GM19193 (cell line): ENCODE measurements around the gene OIT3.

Experiments used
- POLR2A ChIP-seq: IDR thresholded peaks from 4 replicates; pipeline ENCODE4 v1.6.1; 2011; ENCODE audit not compliant: insufficient read depth, insufficient read length; ENCODE audit errors: extremely low read depth

The OIT3 gene

DNA sequence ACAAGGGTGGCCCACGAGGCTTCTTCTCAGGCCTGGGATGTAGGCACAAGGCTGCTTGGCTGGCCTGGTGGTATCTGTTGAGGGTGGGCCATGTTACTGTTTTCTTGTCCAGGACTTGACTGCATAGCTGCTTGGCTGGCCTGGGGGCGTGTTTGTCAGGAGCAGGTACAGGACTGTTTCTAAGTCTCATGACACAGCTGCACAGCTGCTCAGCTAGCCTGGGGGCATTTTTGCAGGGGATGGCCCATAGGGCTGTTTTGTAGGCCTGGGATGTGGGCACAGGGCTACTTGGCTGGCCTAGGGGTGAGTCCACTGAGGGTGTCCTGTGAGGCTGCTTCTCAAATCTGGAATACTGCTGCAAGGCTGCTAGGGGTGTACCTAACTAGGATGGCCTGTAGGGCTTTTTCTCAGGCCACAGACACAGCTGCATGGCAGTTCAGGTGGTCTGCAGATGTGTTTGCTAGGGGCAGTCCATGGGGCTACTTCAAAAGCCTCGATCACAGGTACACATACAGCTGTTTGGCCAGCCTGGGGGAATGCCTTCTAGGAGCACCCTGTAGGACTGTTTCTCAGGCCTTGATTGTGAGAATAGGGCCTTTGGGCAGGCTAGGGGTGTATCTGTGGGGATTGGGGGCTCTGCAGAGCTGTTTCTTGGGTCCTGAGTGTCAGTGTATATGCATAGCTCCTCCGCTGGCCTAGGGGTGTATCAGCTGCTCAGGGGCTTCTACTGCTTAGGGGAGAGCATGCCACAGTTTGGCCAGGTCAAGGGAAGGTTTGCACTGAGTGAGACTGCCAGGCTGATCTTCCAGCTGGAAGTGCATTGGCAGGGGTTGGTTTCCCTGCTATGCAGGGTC is 87.7 kb downstream of the OIT3 start:
- TF ChIP-seq POLR2A: no peak

DNA sequence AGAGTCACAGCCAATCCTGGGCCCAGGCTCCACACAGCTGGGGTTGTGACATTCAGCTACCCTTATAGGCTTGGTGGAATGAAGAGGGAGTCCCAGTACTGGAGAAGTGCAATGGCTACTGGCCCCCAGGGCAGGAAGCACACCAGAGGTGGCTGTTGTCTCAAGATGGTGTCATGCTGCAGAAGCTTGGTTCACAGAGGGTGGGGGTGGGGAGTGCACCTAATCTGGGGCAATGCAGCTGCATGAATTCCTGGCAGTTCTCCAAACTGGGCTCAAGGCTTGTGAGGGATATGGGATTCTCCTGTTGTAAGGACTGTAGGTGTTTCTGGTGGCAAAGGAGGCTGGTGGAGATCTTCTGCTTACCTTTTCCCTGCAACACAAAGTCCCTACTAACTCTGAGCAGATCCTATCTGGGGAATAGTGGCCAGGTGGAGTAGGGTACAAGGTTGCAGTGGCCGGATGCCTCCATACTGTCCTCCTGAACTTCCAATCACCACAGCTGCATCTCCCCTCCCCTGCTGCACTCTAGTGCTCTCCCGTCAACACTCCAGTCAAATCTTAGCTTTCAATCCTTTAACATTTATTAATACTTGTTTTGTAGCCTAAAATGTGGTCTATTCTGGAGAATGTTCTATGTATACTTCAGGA is 88.5 kb downstream of the OIT3 start:
- TF ChIP-seq POLR2A: no peak
